GM12878 (cell line): ENCODE results near the gene FNDC3B. TPM values are rescaled to one million over a fixed set of nuclear protein-coding genes. Genes with fewer than 3 reads are reported as not detected.

Source experiments
- ATF7 ChIP-seq: fragments of 450-650 bp; IDR thresholded peaks from 2 replicates; pipeline ENCODE4 v1.6.1; 2016; ENCODE audit warnings: low read depth, mild to moderate bottlenecking
- CBFB ChIP-seq: IDR thresholded peaks from 2 replicates; pipeline ENCODE4 v1.6.1; 2016; ENCODE audit warnings: antibody characterized with exemption, low read depth
- CEBPB ChIP-seq, 2 experiments: fragments of 150-350 bp in 1 of 2; IDR thresholded peaks; 2 replicates each; pipeline ENCODE4 v1.6.1; 2012 to 2014; ENCODE audit warnings: low read depth in 2 of 2, low read length in 2 of 2, borderline replicate concordance in 1 of 2, inconsistent platforms in 1 of 2
- CREB1 ChIP-seq: IDR thresholded peaks from 2 replicates; pipeline ENCODE4 v1.6.1; 2012; ENCODE audit warnings: low read depth, mild to moderate bottlenecking, inconsistent platforms
- E2F8 ChIP-seq: fragments of 450-650 bp; IDR thresholded peaks from 2 replicates; pipeline ENCODE4 v1.6.1; 2018; ENCODE audit warnings: mild to moderate bottlenecking, low read depth, moderate library complexity; ENCODE audit not compliant: partially characterized antibody
- EED ChIP-seq: sonication (generic); IDR thresholded peaks from 2 replicates; pipeline ENCODE4 v1.6.1; 2016; ENCODE audit warnings: antibody characterized with exemption, low read depth
- EP300 ChIP-seq, 2 experiments: fragments of 150-350 bp in 1 of 2; IDR thresholded peaks; 2 replicates each; pipeline ENCODE4 v1.6.1; 2011 to 2012; ENCODE audit warnings: low read depth in 2 of 2, low read length in 2 of 2, borderline replicate concordance in 1 of 2, improper control_type of control experiment in 1 of 2, inconsistent platforms in 1 of 2; ENCODE audit not compliant: control insufficient read depth in 1 of 2
- ETV6 ChIP-seq, 2 experiments: fragments of 450-650 bp in 1 of 2; IDR thresholded peaks in 1 of 2; conservative IDR thresholded peaks in 1 of 2; 2 replicates each; pipeline ENCODE4 v1.6.1; 2014; ENCODE audit warnings: antibody characterized with exemption in 1 of 2, borderline replicate concordance in 1 of 2, low read depth in 1 of 2, mild to moderate bottlenecking in 1 of 2, moderate library complexity in 1 of 2
- EZH2 ChIP-seq: IDR thresholded peaks from 2 replicates; pipeline ENCODE4 v1.6.1; 2012; ENCODE audit warnings: low read depth, mild to moderate bottlenecking, control low read depth, inconsistent platforms, low read length, borderline replicate concordance; ENCODE audit not compliant: control insufficient read depth
- FOS ChIP-seq: IDR thresholded peaks from 3 replicates; pipeline ENCODE4 v1.6.1; 2011; ENCODE audit warnings: borderline replicate concordance; ENCODE audit not compliant: insufficient read length; ENCODE audit errors: extremely low read depth
- FOXK2 ChIP-seq: fragments of 450-650 bp; IDR thresholded peaks from 2 replicates; pipeline ENCODE4 v1.6.1; 2017; ENCODE audit warnings: mild to moderate bottlenecking, moderate library complexity
- FOXM1 ChIP-seq: IDR thresholded peaks from 2 replicates; pipeline ENCODE4 v1.6.1; 2012; ENCODE audit warnings: low read depth, mild to moderate bottlenecking, inconsistent platforms, low read length, moderate library complexity
- IRF3 ChIP-seq: fragments of 450-650 bp; IDR thresholded peaks from 2 replicates; pipeline ENCODE4 v1.6.1; 2014; ENCODE audit warnings: mild to moderate bottlenecking
- IRF4 ChIP-seq: IDR thresholded peaks from 2 replicates; pipeline ENCODE4 v1.6.1; 2011; ENCODE audit warnings: low read depth, low read length
- NFYA ChIP-seq: IDR thresholded peaks from 2 replicates; pipeline ENCODE4 v1.6.1; 2011; ENCODE audit warnings: low read depth, mild to moderate bottlenecking, low read length, improper control_type of control experiment, borderline replicate concordance
- NFYB ChIP-seq: IDR thresholded peaks from 2 replicates; pipeline ENCODE4 v1.6.1; 2011; ENCODE audit warnings: low read depth, mild to moderate bottlenecking, low read length, improper control_type of control experiment, moderate library complexity; ENCODE audit not compliant: insufficient read depth
- NR2C1 ChIP-seq: fragments of 450-650 bp; IDR thresholded peaks from 2 replicates; pipeline ENCODE4 v1.6.1; 2017; ENCODE audit warnings: antibody characterized with exemption, mild to moderate bottlenecking, moderate library complexity
- NR2C2 ChIP-seq: IDR thresholded peaks from 2 replicates; pipeline ENCODE4 v1.6.1; 2011; ENCODE audit warnings: borderline replicate concordance, low read depth; ENCODE audit not compliant: control insufficient read depth, insufficient read length
- PAX5 ChIP-seq: IDR thresholded peaks from 2 replicates; pipeline ENCODE4 v1.6.1; 2011; ENCODE audit warnings: low read depth, low read length, borderline replicate concordance
- POLR2A ChIP-seq: IDR thresholded peaks from 2 replicates; pipeline ENCODE4 v1.6.1; 2011; ENCODE audit warnings: low read depth, mild to moderate bottlenecking, low read length
- SIN3A ChIP-seq: IDR thresholded peaks from 2 replicates; pipeline ENCODE4 v1.6.1; 2012; ENCODE audit warnings: low read depth, low read length, improper control_type of control experiment
- SMARCA5 ChIP-seq: fragments of 450-650 bp; IDR thresholded peaks from 2 replicates; pipeline ENCODE4 v1.6.1; 2017; ENCODE audit warnings: mild to moderate bottlenecking
- SUZ12 ChIP-seq: fragments of 200-600 bp; sonication (generic); IDR thresholded peaks from one replicate; pipeline ENCODE4 v1.6.1; 2018; ENCODE audit warnings: antibody characterized with exemption, mild to moderate bottlenecking; ENCODE audit not compliant: unreplicated experiment
- polyA plus RNA-seq, 11 experiments: library from polyadenylated mRNA; depleted of rRNA in 4 of 11; unstranded in 6 of 11; stranded (reverse) in 5 of 11; fragments of >200 nt; fragmentation: Nextera tagmentation in 4 of 11; fragmentation: Illumina TruSeq in 1 of 11; extraction: Ambion mirVana in 4 of 11; extraction: Trizol in 1 of 11; gene quantifications; 1 replicate in 1 of 11; 2 replicates in 10 of 11; pipeline versions ENCODE4 v1.2.1 to v1.2.3, GENCODE V29; 2011 to 2016; ENCODE audit warnings: inconsistent platforms in 2 of 11, missing spikeins in 2 of 11, low read depth in 1 of 11
- total RNA-seq, 4 experiments: library from RNA; depleted of rRNA in 3 of 4; stranded (reverse); fragments of >200 nt in 3 of 4; fragmentation: Illumina TruSeq in 1 of 4; extraction: Trizol in 1 of 4; gene quantifications; 2 replicates each; pipeline versions ENCODE4 v1.2.1 to v1.2.3, GENCODE V29; 2013 to 2021
- TF ChIP-seq, protein P1 (sequence below): fragments of 450-650 bp; IDR thresholded peaks from 2 replicates; pipeline ENCODE4 v1.6.1; 2016; ENCODE audit warnings: mild to moderate bottlenecking

Gene FNDC3B
- total and polyA plus RNA-seq, 10 of the 15 experiments (the other 5 are each of a cell fraction or from before 2014, with no cell fraction given): 7.9 to 35.0 (median 18.5) TPM

DNA sequence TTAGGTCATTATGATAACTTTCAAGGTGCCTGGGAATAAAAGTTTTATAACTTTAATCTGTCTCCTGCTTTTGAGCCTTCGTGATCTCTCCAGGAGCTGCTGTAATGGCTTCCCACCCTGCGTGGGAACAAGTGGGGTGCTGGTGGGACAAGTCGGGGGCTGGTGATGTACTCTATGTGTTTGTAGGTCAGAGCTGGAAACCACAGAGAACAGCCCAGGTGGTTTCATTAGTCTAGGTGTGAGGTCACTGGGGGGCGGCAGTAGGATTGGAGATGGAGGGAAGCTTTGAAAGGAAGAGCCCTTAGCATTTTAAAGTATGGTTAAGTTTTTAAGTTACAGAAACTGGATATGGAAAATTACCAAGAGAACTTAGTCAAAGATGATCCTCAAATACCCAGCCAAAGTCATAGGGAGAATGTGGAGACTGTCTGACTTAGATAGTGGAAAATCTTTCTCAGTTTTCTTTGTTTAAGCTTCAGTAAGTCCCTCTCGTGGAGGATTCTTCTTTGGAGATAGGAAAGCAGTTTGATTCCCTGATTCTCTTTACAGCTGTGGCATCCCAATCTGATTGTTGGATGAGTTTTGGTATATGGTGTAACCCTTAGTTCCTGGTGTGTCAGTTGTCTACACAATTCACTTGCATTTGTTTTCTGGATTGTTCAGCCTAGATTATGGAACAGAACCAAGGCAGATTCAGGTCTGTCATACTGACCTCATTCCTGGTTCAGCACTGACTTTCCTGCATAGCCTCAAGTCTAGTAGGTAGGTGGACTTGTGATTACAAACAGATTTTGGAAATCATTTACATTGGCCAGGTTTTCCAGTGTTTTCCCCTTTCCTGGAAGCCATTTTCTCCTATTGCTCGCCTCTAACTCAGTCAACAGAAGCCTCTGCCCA, 115.6 kb downstream of the FNDC3B start (continued):
- peak; percentile 88 for TF ChIP-seq EED
- TF ChIP-seq FOXK2: no peak
- TF ChIP-seq SUZ12: no peak
- TF ChIP-seq NR2C2: no peak
- no peak for TF ChIP-seq IRF4
- TF ChIP-seq NR2C1: no peak
- TF ChIP-seq CBFB: peak; percentile 77
- TF ChIP-seq NFYB: no peak
- TF ChIP-seq NFYA: no peak
- no peak for TF ChIP-seq EZH2
- TF ChIP-seq ETV6 (conservative IDR thresholded peaks at IDR 0.05 in 1 of 2, IDR thresholded peaks at IDR 0.05 in 1 of 2; ENCODE audit: borderline replicate concordance in 1 of 2, low read depth in 1 of 2): peak in 1 of 2 experiments; percentile 35; a peak in 1 of 4 replicates
- no peak for TF ChIP-seq SIN3A
- TF ChIP-seq E2F8: no peak
- TF ChIP-seq POLR2A: no peak
- no peak for TF ChIP-seq FOS
- peak; percentile 88 for TF ChIP-seq ATF7
- peak; percentile 23; the same call in 1 of the 2 replicates for TF ChIP-seq PAX5
- no peak for TF ChIP-seq IRF3
- TF ChIP-seq CREB1: peak; percentile 77
- no peak for TF ChIP-seq CEBPB (IDR thresholded peaks at IDR 0.05; ENCODE audit: borderline replicate concordance in 1 of 2, low read depth in 2 of 2, low read length in 2 of 2)
- TF ChIP-seq, protein P1, sequence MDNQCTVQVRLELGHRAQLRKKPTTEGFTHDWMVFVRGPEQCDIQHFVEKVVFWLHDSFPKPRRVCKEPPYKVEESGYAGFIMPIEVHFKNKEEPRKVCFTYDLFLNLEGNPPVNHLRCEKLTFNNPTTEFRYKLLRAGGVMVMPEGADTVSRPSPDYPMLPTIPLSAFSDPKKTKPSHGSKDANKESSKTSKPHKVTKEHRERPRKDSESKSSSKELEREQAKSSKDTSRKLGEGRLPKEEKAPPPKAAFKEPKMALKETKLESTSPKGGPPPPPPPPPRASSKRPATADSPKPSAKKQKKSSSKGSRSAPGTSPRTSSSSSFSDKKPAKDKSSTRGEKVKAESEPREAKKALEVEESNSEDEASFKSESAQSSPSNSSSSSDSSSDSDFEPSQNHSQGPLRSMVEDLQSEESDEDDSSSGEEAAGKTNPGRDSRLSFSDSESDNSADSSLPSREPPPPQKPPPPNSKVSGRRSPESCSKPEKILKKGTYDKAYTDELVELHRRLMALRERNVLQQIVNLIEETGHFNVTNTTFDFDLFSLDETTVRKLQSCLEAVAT: peak; percentile 50; the same call in 1 of the 2 replicates
- TF ChIP-seq EP300 (IDR thresholded peaks at IDR 0.05; ENCODE audit: borderline replicate concordance in 1 of 2, control insufficient read depth in 1 of 2, low read depth in 2 of 2, low read length in 2 of 2): peak; percentile 67 to 74; a peak in 2 of 4 replicates
- TF ChIP-seq SMARCA5: no peak
- TF ChIP-seq FOXM1: peak; percentile 62
